IMR-90 (cell line): ENCODE measurements around the gene ANO4. TPM values are rescaled to one million over a fixed set of nuclear protein-coding genes. Genes with fewer than 3 reads are reported as not detected.

Experiments used
- ATAC-seq: fragments of 200-7000 bp; cut with Tn5 transposase; 2 replicates; pipeline ENCODE4 v1.9.1; 2020; ENCODE audit warnings: low read depth, mild to moderate bottlenecking, moderate library complexity
- BruUV-seq: library from RNA; stranded (reverse); fragments of 400-500 nt; replicated peaks from 2 replicates; lab custom pipeline; 2021; lab: Mats Ljungman, UMichigan
- CTCF ChIA-PET: fragments of 300-600 bp; formaldehyde crosslinking; extraction: SDS; loops from one replicate; lab custom pipeline; 2021; ENCODE audit warnings: antibody characterized with exemption; lab: Yijun Ruan, JAX
- POLR2A ChIA-PET: fragments of 300-600 bp; sonication (Branson Sonifier 250); formaldehyde crosslinking; loops from one replicate; lab custom pipeline; 2022; ENCODE audit warnings: antibody characterized with exemption; ENCODE audit not compliant: unreplicated experiment; lab: Charles Lee
- DNase-seq: peaks from one replicate; pipeline ENCODE4 v3.0.0; 2013
- H2AFZ ChIP-seq: replicated peaks from 2 replicates; pipeline ENCODE3; 2013; ENCODE audit warnings: low read length, mild to moderate bottlenecking; ENCODE audit not compliant: poor library complexity
- H2AK5ac ChIP-seq: 2 replicates; pipeline ENCODE4 v1.6.1; 2013; ENCODE audit warnings: low read depth, low read length, inconsistent platforms
- H2AK9ac ChIP-seq: replicated peaks from 2 replicates; pipeline ENCODE3; 2013; ENCODE audit warnings: mild to moderate bottlenecking, low read depth, low read length, moderate library complexity; ENCODE audit not compliant: poor library complexity
- H2BK120ac ChIP-seq: 2 replicates; pipeline ENCODE4 v1.6.1; 2013; ENCODE audit warnings: low read depth, low read length, inconsistent platforms
- H2BK15ac ChIP-seq: 3 replicates; pipeline ENCODE4 v1.6.1; 2013; ENCODE audit warnings: low read depth, low read length, inconsistent platforms
- H2BK20ac ChIP-seq: 2 replicates; pipeline ENCODE4 v1.6.1; 2013; ENCODE audit warnings: low read depth, mild to moderate bottlenecking, inconsistent platforms, low read length, moderate library complexity
- H2BK5ac ChIP-seq: 2 replicates; pipeline ENCODE4 v1.6.1; 2013; ENCODE audit warnings: mild to moderate bottlenecking, low read depth, low read length, inconsistent platforms; ENCODE audit not compliant: poor library complexity, severe bottlenecking
- H3K14ac ChIP-seq: replicated peaks from 2 replicates; pipeline ENCODE4 v1.6.1; 2013; ENCODE audit warnings: low read depth, low read length, inconsistent platforms
- H3K18ac ChIP-seq: 2 replicates; pipeline ENCODE4 v1.6.1; 2013; ENCODE audit warnings: low read depth, low read length, control low read depth
- H3K23ac ChIP-seq: 2 replicates; pipeline ENCODE4 v1.6.1; 2013; ENCODE audit warnings: low read depth, low read length, inconsistent platforms
- H3K27ac ChIP-seq: 2 replicates; pipeline ENCODE4 v1.5.1; 2013; ENCODE audit warnings: mild to moderate bottlenecking, control low read depth, low read length; ENCODE audit not compliant: insufficient read depth
- H3K27me3 ChIP-seq: 2 replicates; pipeline ENCODE4 v1.6.1; 2013; ENCODE audit warnings: low read length; ENCODE audit not compliant: control insufficient read depth, insufficient read depth
- H3K36me3 ChIP-seq: 2 replicates; pipeline ENCODE4 v1.6.1; 2013; ENCODE audit warnings: low read length, mixed read lengths; ENCODE audit not compliant: control insufficient read depth, insufficient read depth
- H3K4ac ChIP-seq: 2 replicates; pipeline ENCODE4 v1.6.1; 2013; ENCODE audit warnings: low read depth, low read length, inconsistent platforms
- H3K4me1 ChIP-seq: 2 replicates; pipeline ENCODE4 v1.6.1; 2013; ENCODE audit warnings: low read length, mixed read lengths; ENCODE audit not compliant: control insufficient read depth, insufficient read depth
- H3K4me2 ChIP-seq: 2 replicates; pipeline ENCODE4 v1.6.1; 2013; ENCODE audit warnings: low read depth, mild to moderate bottlenecking, control low read depth, low read length, moderate library complexity
- H3K4me3 ChIP-seq: 2 replicates; pipeline ENCODE4 v1.5.1; 2013; ENCODE audit warnings: low read depth, mild to moderate bottlenecking, control low read depth, low read length, moderate library complexity; ENCODE audit not compliant: insufficient read depth
- H3K56ac ChIP-seq: 2 replicates; pipeline ENCODE4 v1.6.1; 2013; ENCODE audit warnings: low read length, inconsistent platforms; ENCODE audit not compliant: insufficient read depth; ENCODE audit errors: extremely low read depth
- H3K79me1 ChIP-seq, 2 experiments: 2 replicates each; pipeline ENCODE4 v1.6.1; 2013; ENCODE audit warnings: low read length in 2 of 2, inconsistent platforms in 1 of 2, low read depth in 1 of 2
- H3K9ac ChIP-seq: 2 replicates; pipeline ENCODE4 v1.6.1; 2013; ENCODE audit warnings: low read depth, low read length, control low read depth
- H3K9me1 ChIP-seq: 2 replicates; pipeline ENCODE4 v1.6.1; 2013; ENCODE audit warnings: low read length, inconsistent platforms; ENCODE audit not compliant: insufficient read depth
- H3K9me3 ChIP-seq: 2 replicates; pipeline ENCODE4 v1.6.1; 2013; ENCODE audit warnings: low read length; ENCODE audit not compliant: control insufficient read depth, insufficient read depth
- H4K20me1 ChIP-seq: 2 replicates; pipeline ENCODE4 v1.6.1; 2013; ENCODE audit warnings: low read length, inconsistent platforms; ENCODE audit not compliant: insufficient read depth
- H4K5ac ChIP-seq: 2 replicates; pipeline ENCODE4 v1.6.1; 2013; ENCODE audit warnings: mild to moderate bottlenecking, low read depth, low read length, control low read depth
- H4K8ac ChIP-seq, 2 experiments: 2 replicates each; pipeline ENCODE4 v1.6.1; 2013; ENCODE audit warnings: low read depth in 2 of 2, low read length in 2 of 2, control low read depth in 1 of 2, inconsistent platforms in 1 of 2
- H4K91ac ChIP-seq: 2 replicates; pipeline ENCODE4 v1.6.1; 2013; ENCODE audit warnings: low read depth, low read length, inconsistent platforms; ENCODE audit not compliant: insufficient read depth
- BHLHE40 ChIP-seq: fragments of 150-350 bp; IDR thresholded peaks from 2 replicates; pipeline ENCODE4 v1.6.1; 2016; ENCODE audit warnings: mild to moderate bottlenecking, low read depth, low read length
- CEBPB ChIP-seq: IDR thresholded peaks from 2 replicates; pipeline ENCODE4 v1.6.1; 2012; ENCODE audit warnings: low read depth, low read length, improper control_type of control experiment
- CHD1 ChIP-seq: IDR thresholded peaks from 2 replicates; pipeline ENCODE4 v1.6.1; 2012; ENCODE audit warnings: low read depth, low read length, improper control_type of control experiment
- CTCF ChIP-seq: conservative IDR thresholded peaks from 2 replicates; pipeline ENCODE4 v1.5.1; 2012; ENCODE audit warnings: mild to moderate bottlenecking, low read depth, low read length, improper control_type of control experiment
- FOS ChIP-seq: fragments of 150-350 bp; IDR thresholded peaks from 2 replicates; pipeline ENCODE4 v1.6.1; 2016; ENCODE audit warnings: low read depth, low read length
- MAFK ChIP-seq: IDR thresholded peaks from 2 replicates; pipeline ENCODE4 v1.6.1; 2012; ENCODE audit warnings: low read depth, low read length, improper control_type of control experiment
- MAZ ChIP-seq: IDR thresholded peaks from 2 replicates; pipeline ENCODE4 v1.6.1; 2012; ENCODE audit warnings: low read depth, mild to moderate bottlenecking, low read length, improper control_type of control experiment, moderate library complexity, borderline replicate concordance
- NFE2L2 ChIP-seq: fragments of 150-350 bp; IDR thresholded peaks from 2 replicates; pipeline ENCODE4 v1.6.1; 2016; ENCODE audit warnings: low read depth, mild to moderate bottlenecking, low read length
- POLR2A ChIP-seq: IDR thresholded peaks from 2 replicates; pipeline ENCODE4 v1.6.1; 2012; ENCODE audit warnings: mild to moderate bottlenecking, low read depth, low read length
- RAD21 ChIP-seq: IDR thresholded peaks from 2 replicates; pipeline ENCODE4 v1.6.1; 2012; ENCODE audit warnings: low read length, improper control_type of control experiment
- RCOR1 ChIP-seq: IDR thresholded peaks from 2 replicates; pipeline ENCODE4 v1.6.1; 2012; ENCODE audit warnings: mild to moderate bottlenecking, low read length, improper control_type of control experiment; ENCODE audit not compliant: insufficient replicate concordance
- RFX5 ChIP-seq: IDR thresholded peaks from 2 replicates; pipeline ENCODE4 v1.8.0; 2012; ENCODE audit warnings: low read depth, mild to moderate bottlenecking, low read length, moderate library complexity
- USF2 ChIP-seq: fragments of 150-350 bp; IDR thresholded peaks from 2 replicates; pipeline ENCODE4 v1.6.1; 2017; ENCODE audit warnings: mild to moderate bottlenecking, antibody characterized with exemption, low read length, low read depth
- WGBS, 2 experiments: methylation state at CpG; one replicate each; pipeline versions ENCODE4 v1.1.5 to v1.1.7; 2013; ENCODE audit warnings: missing lambda C conversion rate in 2 of 2; ENCODE audit not compliant: insufficient read length in 1 of 2; ENCODE audit errors: extremely low coverage in 2 of 2; 5-methylcytosine and 5-hydroxymethylcytosine counted together
- dilution Hi-C: fragments of 300-500 bp; cut with HindIII; formaldehyde crosslinking; loops from one replicate; pipeline ENCODE4 v1.14.3; 2018; ENCODE audit warnings: low sequenced_read_pairs; ENCODE audit not compliant: unreplicated experiment
- in situ Hi-C: fragments of 300-500 bp; cut with MboI; formaldehyde crosslinking; loops from 3 replicates; pipeline ENCODE4 v1.14.3; 2019; ENCODE audit warnings: low sequenced_read_pairs, inconsistent platforms, mixed read lengths
- intact Hi-C: fragments of 100-400 bp; cut with micrococcal nuclease; formaldehyde crosslinking; loops from 2 replicates; pipeline ENCODE4 v1.10.0; 2022
- polyA plus RNA-seq, 3 experiments: library from polyadenylated mRNA; depleted of rRNA; stranded (reverse); fragments of >200 nt; gene quantifications; 2 replicates each; pipeline ENCODE4 v1.2.3, GENCODE V29; 2012; ENCODE audit warnings: low replicate concordance in 1 of 3
- total RNA-seq: library from RNA; depleted of rRNA; stranded (reverse); fragments of >200 nt; gene quantifications from 2 replicates; pipeline ENCODE4 v1.2.3, GENCODE V29; 2012
- TF ChIP-seq, protein P1 (sequence below): fragments of 150-350 bp; IDR thresholded peaks from 2 replicates; pipeline ENCODE4 v1.6.1; 2016; ENCODE audit warnings: low read depth, mild to moderate bottlenecking, low read length, moderate library complexity, borderline replicate concordance

ANO4 gene
- total and polyA plus RNA-seq, 2 of the 4 experiments (the other 2 are of a cell fraction) = 4.7 to 10.2 TPM

- no peak overlapping the region for H2BK20ac ChIP-seq
- intact Hi-C loops = no loop called here
- H3K36me3 ChIP-seq = peaks cover 7% of the 10 kb centered on the region
- no peak overlapping the region for H4K5ac ChIP-seq
- H3K9me3 ChIP-seq = no peaks in the 10 kb centered on the region
- DNase-seq (no peak), ATAC-seq (peak; percentile 29)
- CTCF ChIA-PET = no interaction called here
- H3K9ac ChIP-seq = no peak overlapping the region
- in situ Hi-C loops = no loop called here
- no peak overlapping the region for H2AFZ ChIP-seq
- TF ChIP-seq RCOR1 = no peak
- TF ChIP-seq USF2 = no peak
- TF ChIP-seq CHD1 = no peak
- TF ChIP-seq CTCF = no peak
- no peak for TF ChIP-seq MAFK
- TF ChIP-seq RFX5 = no peak
- no peak for TF ChIP-seq FOS
- TF ChIP-seq MAZ = no peak
- TF ChIP-seq, protein P1, sequence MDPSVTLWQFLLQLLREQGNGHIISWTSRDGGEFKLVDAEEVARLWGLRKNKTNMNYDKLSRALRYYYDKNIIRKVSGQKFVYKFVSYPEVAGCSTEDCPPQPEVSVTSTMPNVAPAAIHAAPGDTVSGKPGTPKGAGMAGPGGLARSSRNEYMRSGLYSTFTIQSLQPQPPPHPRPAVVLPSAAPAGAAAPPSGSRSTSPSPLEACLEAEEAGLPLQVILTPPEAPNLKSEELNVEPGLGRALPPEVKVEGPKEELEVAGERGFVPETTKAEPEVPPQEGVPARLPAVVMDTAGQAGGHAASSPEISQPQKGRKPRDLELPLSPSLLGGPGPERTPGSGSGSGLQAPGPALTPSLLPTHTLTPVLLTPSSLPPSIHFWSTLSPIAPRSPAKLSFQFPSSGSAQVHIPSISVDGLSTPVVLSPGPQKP = no peak
- no peak for TF ChIP-seq RAD21
- TF ChIP-seq CEBPB = no peak
- TF ChIP-seq BHLHE40 = no peak
- TF ChIP-seq POLR2A = no peak
- no peak for TF ChIP-seq NFE2L2
- no peaks in the 10 kb centered on the region for H3K27me3 ChIP-seq
- H3K4me3 ChIP-seq = no peak overlapping the region
- dilution Hi-C loops = no loop called here
- no peak overlapping the region for H2AK9ac ChIP-seq
- peaks cover 4% of the 10 kb centered on the region; the same call in 1 of the 2 replicates for H3K9me1 ChIP-seq
- H3K4ac ChIP-seq = no peak overlapping the region
- no peak overlapping the region for H2AK5ac ChIP-seq
- H3K23ac ChIP-seq = no peak overlapping the region
- H4K8ac ChIP-seq = no peak overlapping the region
- H3K14ac ChIP-seq = no peak overlapping the region
- H3K4me1 ChIP-seq = no peaks in the 10 kb centered on the region; the same call in 1 of the 2 replicates
- no TSS peak for BruUV-seq
- no peaks in the 10 kb centered on the region for H4K20me1 ChIP-seq
- no peak overlapping the region for H2BK5ac ChIP-seq
- no peak overlapping the region for H3K18ac ChIP-seq
- WGBS, 2 experiments = 100% methylated on average over 1 of the region's 2 CpGs; no CpG with 5 or more reads in 1 of the 2 experiments
- POLR2A ChIA-PET = no interaction called here
- no peak overlapping the region for H2BK15ac ChIP-seq
- no peak overlapping the region for H2BK120ac ChIP-seq
- no peak overlapping the region for H3K4me2 ChIP-seq
- H3K79me1 ChIP-seq = no peaks in the 10 kb centered on the region
- no peak overlapping the region for H3K56ac ChIP-seq
- H4K91ac ChIP-seq = no peak overlapping the region
- no peak overlapping the region for H3K27ac ChIP-seq
Measured at GRCh38 chr12:101044512-101045059, 250.0 kb downstream of the ANO4 start.
